ENCODE results near the gene FSIP1.

FSIP1 gene

GRCh38 chr15:39593656-39594445, 188.8 kb downstream of the FSIP1 start:
- DNase-seq (ENCODE audit: low read depth), result no peak

GRCh38 chr15:39593071-39593655, 189.5 kb downstream of the FSIP1 start:
- DNase-seq (ENCODE audit: low read depth), result no peak

- DNase-seq (ENCODE audit: low read depth), result no peak
Observed at GRCh38 chr15:39592500-39592899, 190.1 kb downstream of the FSIP1 start.

GRCh38 chr15:39591896-39592315, 190.7 kb downstream of the FSIP1 start:
- DNase-seq (ENCODE audit: low read depth), result no peak

GRCh38 chr15:39591141-39591895, 191.3 kb downstream of the FSIP1 start:
- DNase-seq (ENCODE audit: low read depth), result no peak

- DNase-seq (ENCODE audit: low read depth), result no peak
Observed at GRCh38 chr15:39589815-39590644, 192.6 kb downstream of the FSIP1 start.

- DNase-seq (ENCODE audit: low read depth), result no peak
Observed at GRCh38 chr15:39589193-39589814, 193.3 kb downstream of the FSIP1 start.

GRCh38 chr15:39588531-39589192, 194.0 kb downstream of the FSIP1 start:
- DNase-seq (ENCODE audit: low read depth), result no peak

GRCh38 chr15:39587731-39588530, 194.7 kb downstream of the FSIP1 start:
- DNase-seq (ENCODE audit: low read depth), result no peak

- no peak for DNase-seq (ENCODE audit: low read depth)
Observed at GRCh38 chr15:39587096-39587721, 195.4 kb downstream of the FSIP1 start.

GRCh38 chr15:39586387-39587095, 196.1 kb downstream of the FSIP1 start:
- no peak for DNase-seq (ENCODE audit: low read depth)

GRCh38 chr15:39585871-39586301, 196.8 kb downstream of the FSIP1 start:
- DNase-seq (ENCODE audit: low read depth), result no peak

- DNase-seq (ENCODE audit: low read depth), result no peak
Observed at GRCh38 chr15:39585389-39585841, 197.2 kb downstream of the FSIP1 start.

GRCh38 chr15:39584662-39585388, 197.8 kb downstream of the FSIP1 start:
- no peak for DNase-seq (ENCODE audit: low read depth)

GRCh38 chr15:39584266-39584659, 198.4 kb downstream of the FSIP1 start:
- DNase-seq (ENCODE audit: low read depth), result no peak

- DNase-seq (ENCODE audit: low read depth), result no peak
Observed at GRCh38 chr15:39583596-39584265, 198.9 kb downstream of the FSIP1 start.

GRCh38 chr15:39582977-39583595, 199.6 kb downstream of the FSIP1 start:
- DNase-seq (ENCODE audit: low read depth), result no peak
